Breast epithelium (tissue), 3 donors: ENCODE measurements around the gene FRMD6.

Experiments used
- POLR2A ChIP-seq: fragments of 450-650 bp; IDR thresholded peaks from one replicate; pipeline ENCODE4 v1.6.1; 2016; ENCODE audit warnings: antibody characterized with exemption, mild to moderate bottlenecking, moderate library complexity
- POLR2AphosphoS5 ChIP-seq, 3 donors: sonication (generic); formaldehyde crosslinking; IDR thresholded peaks; one replicate each; pipeline ENCODE4 v1.6.1; 2017; ENCODE audit warnings: antibody characterized with exemption in 3 of 3
- TF ChIP-seq, protein P1 (sequence below), 3 donors: fragments of 450-650 bp; IDR thresholded peaks; one replicate each; pipeline ENCODE4 v1.5.1; 2016 to 2017; ENCODE audit warnings: antibody characterized with exemption in 3 of 3, mild to moderate bottlenecking in 3 of 3, moderate library complexity in 3 of 3

DNA sequence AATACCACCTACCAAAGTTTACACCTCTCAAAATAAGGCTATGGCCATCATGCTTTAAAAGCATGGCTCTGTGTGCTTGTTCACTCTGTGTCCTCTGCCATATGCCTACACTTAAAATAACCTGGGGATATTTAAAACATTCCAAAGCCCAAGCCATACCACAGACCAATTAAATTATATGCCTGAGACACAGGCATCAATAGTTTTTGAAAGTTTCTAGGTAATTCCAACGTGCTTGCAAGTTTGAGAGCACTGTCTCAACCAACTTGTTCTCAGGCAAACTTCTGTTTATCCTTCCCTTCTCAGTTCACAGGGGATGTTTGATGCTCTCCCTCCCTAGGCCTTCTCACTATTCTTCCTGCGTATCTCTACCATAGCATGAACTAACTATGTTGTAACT lies 3.4 kb upstream of the FRMD6 start:
- TF ChIP-seq POLR2A (no peak), POLR2AphosphoS5 (IDR thresholded peaks at IDR 0.05) (no peak)
- TF ChIP-seq, protein P1, sequence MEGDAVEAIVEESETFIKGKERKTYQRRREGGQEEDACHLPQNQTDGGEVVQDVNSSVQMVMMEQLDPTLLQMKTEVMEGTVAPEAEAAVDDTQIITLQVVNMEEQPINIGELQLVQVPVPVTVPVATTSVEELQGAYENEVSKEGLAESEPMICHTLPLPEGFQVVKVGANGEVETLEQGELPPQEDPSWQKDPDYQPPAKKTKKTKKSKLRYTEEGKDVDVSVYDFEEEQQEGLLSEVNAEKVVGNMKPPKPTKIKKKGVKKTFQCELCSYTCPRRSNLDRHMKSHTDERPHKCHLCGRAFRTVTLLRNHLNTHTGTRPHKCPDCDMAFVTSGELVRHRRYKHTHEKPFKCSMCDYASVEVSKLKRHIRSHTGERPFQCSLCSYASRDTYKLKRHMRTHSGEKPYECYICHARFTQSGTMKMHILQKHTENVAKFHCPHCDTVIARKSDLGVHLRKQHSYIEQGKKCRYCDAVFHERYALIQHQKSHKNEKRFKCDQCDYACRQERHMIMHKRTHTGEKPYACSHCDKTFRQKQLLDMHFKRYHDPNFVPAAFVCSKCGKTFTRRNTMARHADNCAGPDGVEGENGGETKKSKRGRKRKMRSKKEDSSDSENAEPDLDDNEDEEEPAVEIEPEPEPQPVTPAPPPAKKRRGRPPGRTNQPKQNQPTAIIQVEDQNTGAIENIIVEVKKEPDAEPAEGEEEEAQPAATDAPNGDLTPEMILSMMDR (IDR thresholded peaks at IDR 0.05): no peak
